Fibroblast of lung (primary cell): Measurements from ENCODE around the gene FHL3.

Experiments
- CTCF ChIP-seq, 2 donors: IDR thresholded peaks in 1 of 2; conservative IDR thresholded peaks in 1 of 2; 1 replicate in 1 of 2; 2 replicates in 1 of 2; pipeline ENCODE4 v1.5.1; 2011 to 2012; ENCODE audit warnings: low read length in 2 of 2, control low read depth in 1 of 2, inconsistent platforms in 1 of 2, low read depth in 1 of 2, mild to moderate bottlenecking in 1 of 2
- EZH2 ChIP-seq: IDR thresholded peaks from 2 replicates; pipeline ENCODE4 v1.5.1; 2012; ENCODE audit warnings: low read length, control low read depth, mild to moderate bottlenecking; ENCODE audit errors: missing control alignments

GRCh38 chr1:38009841-38010180, 4.5 kb upstream of the FHL3 start:
- TF ChIP-seq CTCF (conservative IDR thresholded peaks at IDR 0.05 in 1 of 2, IDR thresholded peaks at IDR 0.05 in 1 of 2; ENCODE audit: low read depth in 1 of 2, low read length in 2 of 2), result no peak
- TF ChIP-seq EZH2, result no peak
